AG09309 (cell line): Measurements from ENCODE around the gene MAP3K5.

Experiments
- DNase-seq: peaks from one replicate; pipeline ENCODE4 v3.0.0-alpha.2; 2010; ENCODE audit warnings: low read depth
- H3K4me3 ChIP-seq: 2 replicates; pipeline ENCODE4 v1.5.1; 2011; ENCODE audit warnings: mild to moderate bottlenecking, low read depth, low read length, moderate library complexity; ENCODE audit not compliant: control insufficient read depth
- TF ChIP-seq, protein P1 (sequence below): IDR thresholded peaks from 2 replicates; pipeline ENCODE4 v1.5.1; 2011; ENCODE audit warnings: mild to moderate bottlenecking, low read depth, low read length, inconsistent platforms; ENCODE audit not compliant: insufficient read depth, control insufficient read depth; ENCODE audit errors: missing control alignments

Gene MAP3K5

DNA sequence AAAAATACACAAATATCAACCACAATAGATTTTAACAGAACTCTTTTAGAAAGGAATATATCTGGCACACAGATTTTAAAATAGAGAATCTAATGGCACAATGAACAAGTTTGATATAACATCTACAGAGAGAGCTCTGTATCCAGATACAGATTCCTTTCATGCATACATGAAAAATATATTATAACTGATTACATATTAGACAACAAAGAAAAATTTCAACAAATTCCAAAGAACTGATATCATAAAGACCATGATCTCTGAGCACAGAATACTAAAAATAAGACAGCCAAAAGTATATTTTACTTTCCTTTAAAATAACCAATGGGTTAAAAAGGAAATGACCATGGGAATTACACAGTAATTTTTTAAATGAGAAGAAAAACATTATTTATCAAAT, 167.9 kb downstream of the MAP3K5 start:
- no peak for DNase-seq
- no peak overlapping the region for H3K4me3 ChIP-seq
- TF ChIP-seq, protein P1, sequence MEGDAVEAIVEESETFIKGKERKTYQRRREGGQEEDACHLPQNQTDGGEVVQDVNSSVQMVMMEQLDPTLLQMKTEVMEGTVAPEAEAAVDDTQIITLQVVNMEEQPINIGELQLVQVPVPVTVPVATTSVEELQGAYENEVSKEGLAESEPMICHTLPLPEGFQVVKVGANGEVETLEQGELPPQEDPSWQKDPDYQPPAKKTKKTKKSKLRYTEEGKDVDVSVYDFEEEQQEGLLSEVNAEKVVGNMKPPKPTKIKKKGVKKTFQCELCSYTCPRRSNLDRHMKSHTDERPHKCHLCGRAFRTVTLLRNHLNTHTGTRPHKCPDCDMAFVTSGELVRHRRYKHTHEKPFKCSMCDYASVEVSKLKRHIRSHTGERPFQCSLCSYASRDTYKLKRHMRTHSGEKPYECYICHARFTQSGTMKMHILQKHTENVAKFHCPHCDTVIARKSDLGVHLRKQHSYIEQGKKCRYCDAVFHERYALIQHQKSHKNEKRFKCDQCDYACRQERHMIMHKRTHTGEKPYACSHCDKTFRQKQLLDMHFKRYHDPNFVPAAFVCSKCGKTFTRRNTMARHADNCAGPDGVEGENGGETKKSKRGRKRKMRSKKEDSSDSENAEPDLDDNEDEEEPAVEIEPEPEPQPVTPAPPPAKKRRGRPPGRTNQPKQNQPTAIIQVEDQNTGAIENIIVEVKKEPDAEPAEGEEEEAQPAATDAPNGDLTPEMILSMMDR: no peak

DNA sequence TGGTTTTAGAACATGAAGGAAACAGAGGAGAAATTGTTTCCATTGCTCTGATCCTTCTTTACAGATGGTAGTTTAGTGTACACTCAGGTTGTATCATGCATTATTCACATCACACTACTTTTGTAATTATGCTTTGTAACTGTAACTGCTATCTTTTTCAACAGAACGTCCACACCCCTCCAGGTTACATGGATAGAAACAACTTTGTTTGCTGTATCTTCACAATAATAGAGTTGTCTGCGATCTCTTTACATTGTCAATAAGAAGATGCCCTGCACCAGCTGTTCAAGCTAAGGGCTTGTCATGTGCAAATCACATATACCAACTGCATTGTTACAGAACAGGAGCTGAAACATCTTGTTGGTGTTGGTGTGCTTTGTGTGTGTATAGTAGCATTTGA, 174.2 kb downstream of the MAP3K5 start:
- no peak for DNase-seq
- no peak overlapping the region for H3K4me3 ChIP-seq
- TF ChIP-seq, protein P1: no peak

DNA sequence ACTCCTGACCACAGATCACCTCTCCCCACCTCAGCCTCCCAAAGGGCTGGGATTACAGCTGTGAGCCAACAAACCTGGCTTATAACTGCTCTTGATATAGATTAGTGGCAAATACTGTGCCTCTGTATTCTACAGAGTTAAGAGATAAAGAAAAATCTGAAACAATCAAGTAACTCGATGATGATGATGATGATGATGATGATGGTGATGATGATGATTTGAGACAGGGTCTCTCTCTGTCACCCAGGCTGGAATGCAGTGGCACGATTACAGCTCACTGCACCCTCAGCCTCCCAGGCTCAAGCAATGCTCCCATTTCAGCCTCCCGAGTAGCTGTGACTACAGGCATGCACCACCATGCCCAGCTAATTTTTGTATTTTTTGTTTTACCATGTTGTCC, 175.8 kb downstream of the MAP3K5 start:
- no peak for DNase-seq
- TF ChIP-seq, protein P1: no peak
- H3K4me3 ChIP-seq: no peak overlapping the region

DNA sequence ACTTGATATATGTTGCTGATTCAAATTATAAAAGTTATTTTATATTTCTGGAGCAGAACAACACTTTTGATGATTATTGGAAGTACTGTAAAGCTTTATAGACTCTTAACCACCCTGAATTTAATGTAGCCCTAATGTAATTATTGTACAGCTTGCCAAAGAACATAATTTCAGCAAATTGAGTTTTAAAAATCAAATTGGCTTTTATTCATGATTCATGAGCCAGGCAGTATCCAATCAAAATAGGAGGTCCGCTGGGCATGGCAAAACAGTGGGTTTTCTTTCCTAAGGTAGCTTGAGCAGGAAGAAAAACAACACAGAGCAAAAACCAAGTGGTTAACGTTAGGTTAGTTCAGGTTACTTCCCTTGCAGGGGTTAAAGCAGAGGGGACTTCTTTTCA, 177.3 kb downstream of the MAP3K5 start:
- TF ChIP-seq, protein P1: no peak
- no peak for DNase-seq
- H3K4me3 ChIP-seq: no peak overlapping the region

DNA sequence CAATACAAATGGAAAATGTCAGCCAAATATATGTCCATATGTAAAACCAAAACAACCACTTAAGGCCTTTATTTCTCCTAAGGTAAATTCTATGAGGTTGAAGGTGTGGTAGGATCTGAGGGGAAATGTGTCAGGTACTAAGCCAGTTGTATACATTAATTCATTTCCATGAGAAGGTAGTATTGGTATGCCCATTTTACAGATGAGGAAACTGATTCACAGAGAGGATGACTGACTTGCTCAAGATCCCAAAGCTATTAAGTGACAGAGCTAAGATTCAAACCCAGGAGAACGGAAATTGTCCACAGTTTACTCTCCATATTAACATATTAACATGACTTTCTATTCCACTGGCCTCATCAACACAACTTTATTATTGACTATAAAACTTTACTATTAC, 177.9 kb downstream of the MAP3K5 start:
- TF ChIP-seq, protein P1: no peak
- no peak for DNase-seq
- no peak overlapping the region for H3K4me3 ChIP-seq

DNA sequence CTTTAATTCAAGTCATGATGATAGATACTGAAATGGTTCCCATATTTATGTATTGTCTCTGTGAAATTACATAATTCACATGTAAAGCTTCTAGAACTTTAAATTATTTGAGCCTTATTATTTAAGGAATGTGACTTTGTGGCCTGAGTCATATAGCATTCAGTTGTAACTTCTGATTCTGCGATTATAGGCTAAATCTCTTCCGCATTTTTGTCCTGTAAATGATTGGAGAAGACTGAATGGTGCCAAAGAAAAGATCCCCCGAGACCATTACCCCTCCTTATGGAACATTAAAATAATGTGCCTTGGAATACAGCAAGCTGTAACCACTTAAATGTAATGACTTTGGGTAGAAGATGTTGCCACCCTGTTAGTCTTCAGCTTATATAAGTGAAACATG, 178.8 kb downstream of the MAP3K5 start:
- no peak overlapping the region for H3K4me3 ChIP-seq
- DNase-seq: no peak
- TF ChIP-seq, protein P1: no peak
